GM18870 (cell line): ENCODE results near the gene CD79B.
"Not testable (repeated sequence)": the region's sequence is repeated elsewhere in the genome, so short reads cannot be mapped to it uniquely, and the experiment has no call there.

Experiments
- ATAC-seq: cut with Tn5 transposase; IDR thresholded peaks from one replicate; pipeline ENCODE4 v1.9.1; 2021; ENCODE audit warnings: moderate library complexity; ENCODE audit not compliant: unreplicated experiment

The CD79B gene

GRCh38 chr17:63881935-63882601 is 50.1 kb downstream of the CD79B start, which contains the start of gene GH2:
GH2 (minus strand) TSS chr17:63881944; CDS start chr17:63881801, 143 bp downstream.
- no peak for ATAC-seq

GRCh38 chr17:63881337-63881736 is 50.8 kb downstream of the CD79B start:
- ATAC-seq = not testable (repeated sequence)

DNA sequence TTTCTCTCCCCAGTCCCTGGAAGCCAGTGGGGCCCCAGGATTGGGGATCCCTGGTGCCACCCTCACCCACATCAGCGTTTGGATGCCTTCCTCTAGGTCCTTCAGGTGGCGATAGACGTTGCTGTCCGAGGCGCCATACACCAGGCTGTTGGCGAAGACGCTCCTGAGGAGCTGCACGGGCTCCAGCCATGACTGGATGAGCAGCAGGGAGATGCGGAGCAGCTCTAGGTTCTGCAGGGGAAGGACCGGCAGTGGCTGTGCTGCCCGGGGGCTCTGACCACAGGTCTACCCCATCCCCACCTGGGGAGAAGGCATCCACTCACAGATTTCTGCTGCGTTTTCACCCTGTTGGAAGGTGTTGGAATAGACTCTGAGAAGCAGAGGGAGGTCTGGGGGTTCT is 51.4 kb downstream of the CD79B start:
- no peak for ATAC-seq
